PC-3 (cell line): ENCODE measurements around the gene SLC25A11. TPM values are rescaled to one million over a fixed set of nuclear protein-coding genes. Genes with fewer than 3 reads are reported as not detected.
"Not testable (repeated sequence)": the region's sequence is repeated elsewhere in the genome, so short reads cannot be mapped to it uniquely, and the experiment has no call there.

Experiments used
- ATAC-seq: fragments of 200-7000 bp; cut with Tn5 transposase; 2 replicates; pipeline ENCODE4 v1.9.1; 2020; ENCODE audit warnings: mild to moderate bottlenecking, moderate library complexity
- BruUV-seq: library from RNA; stranded (reverse); fragments of 400-500 nt; replicated peaks from 2 replicates; lab custom pipeline; 2021; lab: Mats Ljungman, UMichigan
- CTCF ChIA-PET: fragments of 300-600 bp; sonication (Branson Sonifier 250); formaldehyde crosslinking; loops from one replicate; lab custom pipeline; 2022; ENCODE audit warnings: antibody characterized with exemption; lab: Charles Lee
- POLR2A ChIA-PET: fragments of 300-600 bp; sonication (Branson Sonifier 250); formaldehyde crosslinking; loops from one replicate; lab custom pipeline; 2022; ENCODE audit warnings: antibody characterized with exemption; ENCODE audit not compliant: unreplicated experiment; lab: Charles Lee
- DNase-seq: peaks from one replicate; pipeline ENCODE4 v3.0.0-alpha.2; 2015
- H2AFZ ChIP-seq: fragments of 300-600 bp; sonication (generic); 2 replicates; pipeline ENCODE4 v1.6.0; 2016; ENCODE audit warnings: antibody characterized with exemption, low read length
- H3F3A ChIP-seq: fragments of 300-600 bp; sonication (generic); one replicate; pipeline ENCODE4 v1.6.0; 2017; ENCODE audit warnings: antibody characterized with exemption, low read length, control low read depth, mild to moderate bottlenecking; ENCODE audit not compliant: unreplicated experiment
- H3K27ac ChIP-seq: fragments of 300-600 bp; sonication (generic); 2 replicates; pipeline ENCODE4 v1.5.1; 2016; ENCODE audit warnings: mild to moderate bottlenecking, low read length
- H3K27me3 ChIP-seq: fragments of 300-600 bp; sonication (generic); 2 replicates; pipeline ENCODE4 v1.6.1; 2016; ENCODE audit warnings: low read length, mixed read lengths
- H3K36me3 ChIP-seq: fragments of 300-600 bp; sonication (generic); 2 replicates; pipeline ENCODE4 v1.6.1; 2016; ENCODE audit warnings: low read depth, mixed run types, low read length, mixed read lengths
- H3K4me1 ChIP-seq: fragments of 300-600 bp; sonication (generic); 2 replicates; pipeline ENCODE4 v1.5.1; 2016; ENCODE audit warnings: low read length; ENCODE audit not compliant: insufficient read depth
- H3K4me2 ChIP-seq: fragments of 300-600 bp; sonication (generic); 2 replicates; pipeline ENCODE4 v1.6.0; 2016; ENCODE audit warnings: low read length
- H3K4me3 ChIP-seq: fragments of 300-600 bp; sonication (generic); 2 replicates; pipeline ENCODE4 v1.5.1; 2016; ENCODE audit warnings: mild to moderate bottlenecking, low read length, mixed read lengths
- H3K79me2 ChIP-seq: fragments of 300-600 bp; sonication (generic); 2 replicates; pipeline ENCODE4 v1.6.1; 2017; ENCODE audit warnings: low read length, mixed read lengths
- H3K9ac ChIP-seq: fragments of 300-600 bp; sonication (generic); 2 replicates; pipeline ENCODE4 v1.6.0; 2016; ENCODE audit warnings: mild to moderate bottlenecking, low read length
- H3K9me2 ChIP-seq: fragments of 300-600 bp; sonication (generic); replicated peaks from 2 replicates; pipeline ENCODE4 v1.6.1; 2016; ENCODE audit warnings: mixed run types, low read length, mixed read lengths
- H3K9me3 ChIP-seq: fragments of 300-600 bp; sonication (generic); 2 replicates; pipeline ENCODE4 v1.6.1; 2016; ENCODE audit warnings: low read length, mixed read lengths
- H4K20me1 ChIP-seq: fragments of 300-600 bp; sonication (generic); 2 replicates; pipeline ENCODE4 v1.6.1; 2016; ENCODE audit warnings: low read length, mixed read lengths
- EZH2 ChIP-seq: fragments of 300-600 bp; sonication (generic); IDR thresholded peaks from one replicate; pipeline ENCODE4 v1.6.1; 2017; ENCODE audit warnings: antibody characterized with exemption, mild to moderate bottlenecking, low read length; ENCODE audit not compliant: unreplicated experiment
- EZH2phosphoT487 ChIP-seq: fragments of 300-600 bp; sonication (generic); IDR thresholded peaks from 2 replicates; pipeline ENCODE4 v1.6.1; 2018; ENCODE audit warnings: mild to moderate bottlenecking, antibody characterized with exemption, low read length, borderline replicate concordance
- intact Hi-C: fragments of 100-400 bp; cut with micrococcal nuclease; formaldehyde crosslinking; loops from 2 replicates; pipeline ENCODE4 v1.9.0; 2023
- total RNA-seq: library from RNA; depleted of rRNA; stranded (reverse); fragments of >200 nt; gene quantifications from 2 replicates; pipeline ENCODE4 v1.2.3, GENCODE V29; 2014
- TF ChIP-seq, protein P1 (sequence below): fragments of 300-600 bp; sonication (generic); conservative IDR thresholded peaks from 2 replicates; pipeline ENCODE4 v1.5.1; 2017; ENCODE audit warnings: antibody characterized with exemption, low read depth, mild to moderate bottlenecking, low read length

SLC25A11 gene
- total RNA-seq, 1 experiment from 2014 or later = 72.1 TPM

DNA sequence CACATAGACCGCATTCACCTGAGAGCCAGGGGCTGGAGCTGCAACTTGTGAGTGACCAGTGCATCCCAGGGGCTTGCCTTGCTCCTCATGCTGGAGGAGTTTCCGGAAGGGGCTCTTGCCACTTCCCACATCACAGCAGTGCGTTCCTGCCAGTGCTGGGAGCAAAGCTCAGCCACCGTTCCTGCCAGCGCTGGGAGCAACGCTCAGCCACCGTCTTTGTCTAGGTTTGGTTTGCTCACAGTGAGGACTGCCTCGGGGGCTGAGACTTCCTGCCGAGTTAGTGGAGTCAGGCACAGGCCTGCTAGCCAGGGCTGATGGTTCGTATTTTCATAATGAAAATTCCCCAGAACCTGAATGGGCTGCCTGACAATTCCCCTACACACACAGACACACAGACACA, 31.5 kb downstream of the SLC25A11 start:
- TF ChIP-seq EZH2phosphoT487 (no peak), EZH2 (no peak)
- TF ChIP-seq, protein P1, sequence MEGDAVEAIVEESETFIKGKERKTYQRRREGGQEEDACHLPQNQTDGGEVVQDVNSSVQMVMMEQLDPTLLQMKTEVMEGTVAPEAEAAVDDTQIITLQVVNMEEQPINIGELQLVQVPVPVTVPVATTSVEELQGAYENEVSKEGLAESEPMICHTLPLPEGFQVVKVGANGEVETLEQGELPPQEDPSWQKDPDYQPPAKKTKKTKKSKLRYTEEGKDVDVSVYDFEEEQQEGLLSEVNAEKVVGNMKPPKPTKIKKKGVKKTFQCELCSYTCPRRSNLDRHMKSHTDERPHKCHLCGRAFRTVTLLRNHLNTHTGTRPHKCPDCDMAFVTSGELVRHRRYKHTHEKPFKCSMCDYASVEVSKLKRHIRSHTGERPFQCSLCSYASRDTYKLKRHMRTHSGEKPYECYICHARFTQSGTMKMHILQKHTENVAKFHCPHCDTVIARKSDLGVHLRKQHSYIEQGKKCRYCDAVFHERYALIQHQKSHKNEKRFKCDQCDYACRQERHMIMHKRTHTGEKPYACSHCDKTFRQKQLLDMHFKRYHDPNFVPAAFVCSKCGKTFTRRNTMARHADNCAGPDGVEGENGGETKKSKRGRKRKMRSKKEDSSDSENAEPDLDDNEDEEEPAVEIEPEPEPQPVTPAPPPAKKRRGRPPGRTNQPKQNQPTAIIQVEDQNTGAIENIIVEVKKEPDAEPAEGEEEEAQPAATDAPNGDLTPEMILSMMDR = no peak
- Histone ChIP-seq H3K36me3 (no peaks in the 10 kb centered on the region), H3K4me1 (peaks cover 9% of the 10 kb centered on the region), H3K27me3 (no peaks in the 10 kb centered on the region), H3K9me3 (no peaks in the 10 kb centered on the region), H4K20me1 (no peaks in the 10 kb centered on the region), H2AFZ (no peak overlapping the region), H3K4me2 (no peak overlapping the region), H3K9me2 (no peaks in the 10 kb centered on the region), H3K4me3 (no peak overlapping the region), H3K9ac (no peak overlapping the region), H3K27ac (no peak overlapping the region), H3K79me2 (no peaks in the 10 kb centered on the region), H3F3A (no peaks in the 10 kb centered on the region)
- intact Hi-C loops = loop anchor here (5.0 kb wide), 1 partner anchor 34 kb away; the partner anchor contains the start of genes RNF167 and SLC25A11
- ATAC-seq = no peak
- DNase-seq = no peak
- ChIA-PET CTCF (interaction anchor here (0.6 to 1.8 kb wide), 5 partner anchors 26 to 1953 kb away, joined by 3 to 18 read pairs (median 5); partner anchors contain the start of genes RNF167, SLC25A11 and SPAG7), POLR2A (no interaction called here)
- no TSS peak for BruUV-seq

GRCh38 chr17:4906642-4907041, 33.2 kb downstream of the SLC25A11 start:
- H3K9me3 ChIP-seq, H3K27ac ChIP-seq, ATAC-seq, H2AFZ ChIP-seq, H3K27me3 ChIP-seq, BruUV-seq, H3K4me3 ChIP-seq, POLR2A ChIA-PET, DNase-seq, CTCF ChIA-PET, H3K79me2 ChIP-seq, H3K9ac ChIP-seq, H3K4me2 ChIP-seq, H3K36me3 ChIP-seq, H4K20me1 ChIP-seq, H3K9me2 ChIP-seq, H3F3A ChIP-seq: not testable (repeated sequence)
- intact Hi-C loops = loop anchor here (5.0 kb wide), 1 partner anchor 36 kb away; the partner anchor contains the start of genes RNF167 and SLC25A11
- peaks cover 17% of the 10 kb centered on the region for H3K4me1 ChIP-seq

GRCh38 chr17:4903051-4903818, 36.6 kb downstream of the SLC25A11 start, which contains the start of gene CHRNE:
CHRNE (minus strand) TSS chr17:4903098; CDS start chr17:4903063, 35 bp downstream.
- Histone ChIP-seq H3K4me2 (peak within 1 kb of the TSS; percentile 77), H3K4me1 (peaks cover 10% of the 10 kb centered on the region), H3K9ac (no peak within 1 kb of the TSS), H3K36me3 (no peaks in the 10 kb centered on the region), H3K79me2 (no peaks in the 10 kb centered on the region), H3K9me2 (no peaks in the 10 kb centered on the region), H3K27ac (no peak within 1 kb of the TSS), H3F3A (no peaks in the 10 kb centered on the region), H3K4me3 (peak within 1 kb of the TSS; percentile 40; the same call in 1 of the 2 replicates), H3K27me3 (no peaks in the 10 kb centered on the region), H4K20me1 (no peaks in the 10 kb centered on the region), H3K9me3 (no peaks in the 10 kb centered on the region), H2AFZ (peak within 1 kb of the TSS; percentile 48; the same call in 1 of the 2 replicates)
- ChIA-PET CTCF (interaction anchor here (0.6 to 1.0 kb wide), 3 partner anchors 54 to 195 kb away, joined by 3 read pairs; partner anchors contain the start of gene PSMB6), POLR2A (interaction anchor here (0.6 kb wide), 1 partner anchor 37 kb away, joined by 3 read pairs; the partner anchor contains the start of genes RNF167 and SLC25A11)
- ATAC-seq (peak; percentile 78), DNase-seq (peak; percentile 84)
- no TSS peak for BruUV-seq
- intact Hi-C loops = loop anchor here (1.0 kb wide), 1 partner anchor 116 kb away; no protein-coding TSS in a partner anchor
- TF ChIP-seq, protein P1 = peak; percentile 70
- TF ChIP-seq EZH2 = no peak
